Astrocyte of the hippocampus (primary cell): ENCODE results near the gene SH3BP2.

Source experiments
- DNase-seq: peaks from one replicate; pipeline ENCODE4 v3.0.0; 2011; ENCODE audit warnings: low read depth, low spot score

SH3BP2 gene, protein sequence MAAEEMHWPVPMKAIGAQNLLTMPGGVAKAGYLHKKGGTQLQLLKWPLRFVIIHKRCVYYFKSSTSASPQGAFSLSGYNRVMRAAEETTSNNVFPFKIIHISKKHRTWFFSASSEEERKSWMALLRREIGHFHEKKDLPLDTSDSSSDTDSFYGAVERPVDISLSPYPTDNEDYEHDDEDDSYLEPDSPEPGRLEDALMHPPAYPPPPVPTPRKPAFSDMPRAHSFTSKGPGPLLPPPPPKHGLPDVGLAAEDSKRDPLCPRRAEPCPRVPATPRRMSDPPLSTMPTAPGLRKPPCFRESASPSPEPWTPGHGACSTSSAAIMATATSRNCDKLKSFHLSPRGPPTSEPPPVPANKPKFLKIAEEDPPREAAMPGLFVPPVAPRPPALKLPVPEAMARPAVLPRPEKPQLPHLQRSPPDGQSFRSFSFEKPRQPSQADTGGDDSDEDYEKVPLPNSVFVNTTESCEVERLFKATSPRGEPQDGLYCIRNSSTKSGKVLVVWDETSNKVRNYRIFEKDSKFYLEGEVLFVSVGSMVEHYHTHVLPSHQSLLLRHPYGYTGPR

DNA sequence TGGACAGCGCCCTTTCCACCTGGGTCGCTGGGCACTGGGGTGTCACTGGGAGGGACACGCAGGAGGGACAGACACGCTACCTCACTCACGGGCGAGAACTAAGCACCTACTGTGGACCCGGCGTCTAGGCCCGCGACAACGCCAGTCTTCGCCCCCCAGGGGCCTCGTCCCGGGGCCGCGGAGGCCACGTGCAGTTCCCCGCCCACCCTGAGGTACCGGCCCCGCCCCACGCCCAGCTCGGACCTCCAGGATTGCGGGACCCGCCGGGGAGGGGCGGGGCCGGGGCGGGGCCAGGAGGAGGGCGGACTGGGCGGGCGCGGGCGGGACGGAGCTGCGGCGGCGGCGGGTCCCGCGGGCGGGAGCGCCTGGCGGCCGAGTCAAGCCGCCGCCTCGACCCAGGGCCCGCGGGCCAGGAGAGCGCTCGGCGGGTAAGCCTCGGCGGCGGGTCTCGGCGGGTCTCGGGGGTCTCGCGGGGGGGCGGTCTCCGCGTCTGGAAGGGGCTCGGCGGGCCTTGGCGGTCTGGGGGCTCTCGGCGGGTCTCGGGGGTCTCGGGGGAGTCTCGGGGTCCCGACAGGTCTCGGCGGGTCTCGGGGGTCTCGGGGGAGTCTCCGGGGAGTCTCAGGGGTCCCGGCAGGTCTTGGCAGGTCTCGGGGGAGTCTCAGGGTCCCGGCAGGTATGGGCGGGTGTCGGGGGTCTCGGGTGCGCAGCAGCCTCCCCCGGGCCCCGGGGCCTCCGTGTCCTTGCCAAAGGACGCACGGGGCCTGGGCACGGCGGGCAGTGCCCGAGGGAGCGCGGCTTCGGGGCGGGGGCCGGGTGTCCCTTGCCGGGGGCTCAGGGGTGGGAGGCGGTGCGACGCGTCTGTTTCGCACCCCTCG, at the start of gene SH3BP2:
TSS of gene SH3BP2 (plus strand) at position 375 of the 875 bp plus-strand sequence. CDS start 27,533 bp downstream, outside the sequence.
- peak; percentile 88 for DNase-seq

DNA sequence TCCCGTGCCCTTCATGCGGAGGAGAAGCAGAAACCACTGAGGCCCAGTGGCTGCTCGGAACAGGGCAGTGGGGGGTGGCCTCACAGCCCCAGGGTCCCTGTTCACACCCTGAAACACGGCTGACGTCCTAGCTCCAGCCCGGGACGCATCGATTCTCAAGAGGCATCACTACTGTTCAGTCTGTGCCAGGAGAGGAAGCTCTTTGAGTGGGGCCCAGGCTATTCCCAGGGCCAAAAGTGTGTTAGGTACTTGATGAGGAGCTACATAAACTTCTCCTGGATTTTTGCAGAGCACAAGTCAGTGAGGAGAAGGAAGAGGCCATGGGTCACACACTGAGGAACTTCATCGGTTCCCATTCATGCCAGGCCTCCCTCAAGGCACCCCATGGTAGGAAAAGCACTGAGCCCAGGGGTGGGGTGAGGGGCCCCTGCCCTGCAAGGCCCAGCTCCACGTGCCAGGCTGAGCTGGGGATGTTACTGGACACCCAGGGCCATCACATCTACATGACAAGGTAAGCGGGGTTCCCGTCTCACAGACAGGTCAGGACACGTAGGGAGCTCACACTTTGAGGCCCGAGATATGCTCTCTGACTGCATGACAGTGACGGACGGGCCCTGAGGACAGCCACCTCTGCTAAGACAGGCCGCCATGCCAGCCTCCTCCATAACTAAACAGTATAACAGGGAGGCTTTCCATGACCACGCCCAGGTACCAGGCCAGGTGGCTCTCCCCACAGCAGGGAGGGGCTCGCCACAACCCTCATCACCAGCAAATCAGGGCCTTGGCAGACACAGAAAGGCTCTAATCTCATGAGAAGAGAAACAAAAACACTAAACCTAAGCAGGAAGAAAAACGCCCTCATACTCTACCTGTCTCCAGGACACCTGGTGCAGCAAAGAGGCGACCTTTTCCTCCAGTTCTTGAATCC, 49.1 kb upstream of the SH3BP2 start:
- DNase-seq, result no peak

DNA sequence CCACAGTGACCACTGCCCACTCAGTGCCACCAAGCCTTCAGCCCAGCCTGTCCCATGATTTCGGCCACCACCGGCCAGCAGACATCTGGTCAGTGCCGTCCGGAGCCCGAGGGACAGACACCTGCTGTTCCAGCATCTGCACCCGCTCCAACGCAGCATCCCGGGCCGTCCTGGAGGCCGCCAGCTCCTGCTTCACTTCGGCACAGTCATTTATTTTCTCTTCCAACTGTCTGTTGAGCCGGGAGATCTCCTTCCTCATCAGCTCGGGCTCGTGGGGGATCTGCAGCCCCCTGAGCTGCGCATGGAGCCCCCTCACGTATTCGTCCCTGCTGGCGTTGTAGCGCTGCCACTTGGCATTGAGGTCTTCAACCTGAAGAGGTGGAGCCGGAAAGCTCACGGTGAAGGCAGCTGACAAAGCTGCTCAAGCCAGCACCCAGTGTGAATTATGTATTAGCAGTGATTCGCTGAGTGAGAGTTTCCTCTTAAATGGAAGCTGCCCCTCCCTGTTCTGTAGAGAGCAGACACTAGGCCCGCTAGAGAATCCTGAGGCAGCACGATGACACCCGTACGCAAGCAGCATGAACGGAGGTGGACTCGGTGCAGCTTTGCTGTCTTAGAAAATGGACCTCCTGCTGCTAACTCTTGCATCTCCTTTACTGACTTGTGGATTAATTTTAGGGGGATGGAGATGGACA, 48.2 kb upstream of the SH3BP2 start:
- DNase-seq, result no peak

DNA sequence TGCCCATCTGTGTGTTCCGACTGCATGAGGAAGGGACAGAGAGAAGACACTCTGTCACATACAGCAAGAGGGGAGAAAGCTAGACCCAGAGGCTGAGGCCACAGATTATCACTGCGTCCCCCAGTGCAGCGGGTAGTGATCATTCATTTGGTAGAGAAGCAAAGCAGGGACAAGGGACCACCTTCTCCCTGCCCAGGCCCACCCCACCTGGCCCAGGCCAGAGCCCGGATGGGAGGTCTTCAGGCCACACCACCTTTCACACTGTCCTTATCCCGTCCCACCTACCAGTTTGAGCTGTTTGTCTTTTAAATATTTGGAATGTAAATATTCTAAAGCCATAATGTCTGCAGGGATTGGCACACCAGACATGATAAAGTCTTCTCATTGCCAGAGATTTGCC, 47.4 kb upstream of the SH3BP2 start:
- DNase-seq, result no peak

DNA sequence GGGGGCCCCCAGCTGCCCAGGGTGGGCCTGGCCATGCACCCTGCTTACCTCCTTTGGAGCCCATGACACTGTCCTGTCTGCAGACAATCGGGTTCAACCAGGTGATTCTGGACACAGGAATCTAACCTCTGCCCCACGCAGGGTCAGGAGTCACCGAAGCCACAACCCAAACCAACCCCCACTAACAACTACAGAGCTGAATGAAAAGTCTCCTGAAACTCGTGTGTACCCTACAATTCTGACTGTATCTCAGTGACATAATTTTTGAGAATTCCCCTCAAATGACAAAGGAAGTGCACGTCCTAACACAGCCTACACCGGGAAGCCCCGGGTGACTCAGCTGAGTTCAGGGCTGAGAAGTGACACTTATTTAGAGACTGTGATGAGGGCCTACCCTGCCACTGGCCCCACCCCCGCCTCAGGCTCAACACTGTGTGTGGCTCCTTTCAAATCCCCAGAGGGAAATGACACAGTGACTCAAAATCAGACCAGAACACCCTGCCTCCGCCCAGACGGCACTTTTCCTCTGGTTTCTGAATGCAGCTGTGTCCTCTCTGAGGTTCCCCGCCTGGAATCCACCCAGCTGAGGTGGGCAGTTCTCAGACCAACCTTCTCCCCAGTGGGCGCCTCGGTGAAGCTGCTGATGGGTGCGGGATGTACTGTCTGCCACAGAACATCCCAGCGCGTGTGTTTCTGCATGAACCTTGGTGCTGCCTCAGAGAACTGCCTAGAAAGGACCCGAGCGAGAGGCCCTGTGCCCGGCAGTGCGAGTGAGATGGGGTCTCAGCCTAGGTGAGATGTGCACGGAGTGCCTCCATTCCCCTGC, 46.7 kb upstream of the SH3BP2 start:
- DNase-seq, result peak; percentile 75

DNA sequence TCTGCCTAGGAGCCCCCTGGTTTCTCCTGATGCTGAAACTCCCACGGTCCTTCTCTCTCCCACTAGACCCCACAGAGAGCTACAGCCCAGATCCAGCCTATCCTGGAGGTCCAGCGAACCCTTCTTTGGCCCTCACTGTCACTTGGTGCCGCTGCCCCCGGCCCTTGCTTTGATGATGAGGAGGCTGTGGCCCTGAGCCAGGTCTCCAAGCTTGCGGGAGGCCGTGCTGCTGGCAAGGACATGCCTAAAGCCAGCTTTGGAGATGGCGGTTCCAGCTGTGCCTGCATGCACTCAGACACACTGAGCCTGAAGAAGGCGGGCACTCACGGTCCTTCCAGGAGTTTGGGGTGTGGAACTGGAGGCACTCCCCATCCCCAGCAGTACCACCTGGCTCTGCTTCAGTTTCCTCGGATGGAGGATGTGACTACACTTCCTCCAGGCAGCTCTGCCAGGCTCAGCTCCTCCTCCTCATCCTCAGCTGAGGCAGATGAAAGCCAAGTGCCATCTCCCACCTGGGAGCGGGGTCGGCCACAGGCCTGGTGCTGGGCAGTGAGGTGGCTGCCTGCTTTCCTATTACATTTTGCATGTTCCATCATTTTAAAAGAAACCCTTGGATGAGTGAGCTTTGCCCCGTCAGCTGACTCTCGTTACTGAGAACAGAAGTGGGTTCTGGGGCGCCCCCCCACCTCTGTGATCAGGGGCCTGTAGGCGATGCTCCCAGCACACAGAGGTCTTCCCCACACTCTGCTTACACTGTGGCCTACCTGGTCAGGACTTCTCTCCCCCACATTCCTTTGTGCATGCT, 45.8 kb upstream of the SH3BP2 start:
- no peak for DNase-seq

DNA sequence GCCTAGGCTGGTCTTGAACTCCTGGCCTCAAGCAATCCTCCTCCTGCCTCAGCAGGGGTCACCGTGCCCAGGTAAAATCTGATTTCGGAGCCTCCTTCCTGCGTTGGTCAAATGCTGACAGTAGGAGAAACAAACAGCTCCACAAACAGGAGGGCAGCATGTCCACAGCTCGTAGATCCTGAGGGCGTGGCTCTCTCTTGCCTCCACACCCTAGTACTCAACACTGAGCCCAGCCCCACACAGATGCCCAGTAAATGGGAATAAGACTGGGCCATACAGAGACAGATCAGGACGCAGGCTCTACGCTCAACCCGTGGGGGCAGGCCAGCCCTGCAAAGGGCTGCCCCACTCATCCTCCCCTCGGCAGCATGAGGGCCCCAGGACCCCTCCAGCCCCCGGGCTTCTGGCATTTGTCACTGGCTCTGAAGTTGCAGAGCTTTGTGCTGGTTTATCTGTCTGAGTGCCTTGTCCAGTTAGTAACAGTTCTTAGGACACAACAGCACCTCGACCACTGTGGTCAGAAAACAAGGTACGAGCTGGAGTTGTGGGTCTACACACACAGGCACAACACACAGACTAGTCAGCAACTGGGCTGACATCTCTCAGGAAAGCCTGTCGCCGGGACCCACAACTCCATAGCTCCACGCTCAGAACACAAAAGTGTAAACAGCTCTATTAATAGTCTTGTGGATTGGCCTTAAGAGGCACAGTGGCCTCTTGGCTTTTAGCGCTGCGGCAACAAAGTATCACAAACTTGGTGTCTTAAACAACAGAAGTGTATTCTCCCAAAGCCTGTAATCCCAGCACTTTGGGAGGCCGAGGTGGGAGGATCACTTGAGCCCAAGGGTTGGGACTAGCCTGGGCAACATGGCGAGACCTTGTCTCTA, 41.9 kb upstream of the SH3BP2 start:
- DNase-seq, result no peak

DNA sequence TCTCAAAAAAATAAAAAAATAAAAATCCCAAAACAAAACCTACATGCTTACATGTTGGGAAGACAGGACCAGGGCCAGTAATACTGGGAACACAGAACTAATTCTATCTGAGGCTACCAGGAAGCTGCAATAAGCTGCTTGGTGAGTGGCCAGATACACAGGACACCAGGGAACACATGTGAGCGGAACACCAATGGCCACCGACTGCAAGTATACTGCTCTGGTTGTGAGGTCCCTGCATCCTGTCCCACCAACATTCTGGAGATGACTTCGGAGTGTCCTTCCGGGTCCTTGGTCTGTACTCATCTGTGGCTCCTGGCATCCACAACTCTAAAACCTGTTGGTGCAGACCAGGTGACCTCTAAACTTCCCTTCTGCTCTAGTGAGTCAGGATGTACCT, 39.4 kb upstream of the SH3BP2 start:
- DNase-seq, result no peak

DNA sequence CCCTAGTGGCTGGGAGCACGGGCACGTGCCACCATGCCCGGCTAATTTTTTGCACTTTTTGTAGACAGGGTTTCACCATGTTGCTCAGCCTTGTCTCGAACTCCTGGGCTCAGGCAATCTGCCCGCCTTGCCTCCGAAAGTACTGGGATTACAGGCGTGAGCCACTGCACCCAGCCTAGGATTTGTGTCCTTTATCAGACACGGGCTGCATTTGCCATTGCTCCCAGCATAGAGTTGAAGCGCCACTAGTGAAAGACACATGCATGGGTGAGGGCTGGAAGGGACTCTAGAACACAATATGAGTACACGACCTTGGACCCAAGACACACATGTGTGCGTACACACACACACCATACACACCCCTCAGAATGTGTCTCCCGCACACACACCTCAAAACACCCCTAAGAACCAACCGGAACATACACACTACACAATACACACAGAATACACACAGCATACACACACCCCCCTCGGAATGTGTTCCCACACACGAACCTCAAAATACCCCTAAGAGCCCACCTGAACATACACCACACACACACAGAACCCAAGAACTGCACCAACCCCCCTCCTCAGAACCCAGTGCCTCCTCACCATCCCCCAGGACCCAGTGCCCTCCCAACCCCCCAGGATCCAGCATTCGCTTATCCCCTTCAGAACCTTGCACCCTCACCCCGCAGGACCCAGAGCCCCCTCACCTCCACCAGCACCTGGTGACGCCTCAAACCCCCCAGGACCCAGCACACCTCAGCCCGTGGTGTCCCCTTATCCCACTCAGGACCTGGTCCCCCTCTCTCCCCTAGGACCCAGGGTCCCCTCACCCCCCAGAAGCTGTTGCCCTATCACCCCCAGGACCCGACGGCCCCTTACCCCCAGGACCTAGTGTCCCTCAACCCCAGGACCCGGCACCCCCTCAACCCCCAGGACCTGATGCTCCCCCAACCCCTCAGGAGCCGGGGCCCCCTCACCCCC, 37.8 kb upstream of the SH3BP2 start:
- DNase-seq, result no peak

DNA sequence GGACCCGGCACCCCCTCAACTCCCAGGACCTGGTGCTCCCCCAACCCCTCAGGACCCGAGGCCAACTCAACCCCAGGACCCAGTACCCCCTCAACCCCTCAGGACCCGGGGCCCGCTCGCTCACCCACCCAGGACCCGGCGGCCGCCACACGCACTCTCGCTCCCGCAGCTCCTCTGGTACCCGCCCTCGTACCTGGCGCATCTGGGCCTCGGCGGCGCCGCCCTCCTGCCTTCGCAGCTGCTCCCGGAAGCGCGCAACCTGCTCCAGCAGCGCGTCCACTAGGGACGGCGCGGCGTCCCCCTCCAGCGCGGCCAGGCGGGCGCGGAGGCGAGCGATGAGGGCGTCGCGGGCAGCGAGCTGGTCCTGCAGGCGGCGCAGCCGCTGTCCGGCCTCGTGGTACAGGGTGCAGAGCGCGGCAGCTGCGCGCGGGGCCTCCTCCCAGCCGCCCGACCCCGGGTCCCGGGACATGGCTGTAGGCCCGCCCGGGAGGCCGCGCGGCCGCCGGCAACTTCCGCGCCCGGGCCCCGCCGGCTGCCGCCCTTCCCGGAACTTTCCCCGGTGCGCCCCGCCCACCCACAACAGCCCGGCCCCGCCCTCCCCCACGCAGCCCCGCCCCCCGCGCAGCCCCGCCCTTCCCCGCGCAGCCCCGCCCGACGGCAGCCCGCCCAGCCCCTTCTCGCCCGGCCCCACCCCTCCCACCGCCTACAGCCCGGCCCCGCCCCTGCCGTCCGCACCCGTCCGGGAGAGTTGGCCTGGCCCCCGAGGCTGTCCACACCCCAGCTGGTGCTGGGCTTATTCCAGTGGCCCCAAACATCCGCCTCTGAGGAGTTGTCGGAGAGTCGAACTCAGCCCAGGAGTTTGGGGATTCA, 36.8 kb upstream of the SH3BP2 start, which contains the start of gene TNIP2:
TSS of gene TNIP2 (minus strand) at position 516 of the 870 bp plus-strand sequence. CDS start at position 469, 47 bp downstream.
- DNase-seq, result peak; percentile 91

DNA sequence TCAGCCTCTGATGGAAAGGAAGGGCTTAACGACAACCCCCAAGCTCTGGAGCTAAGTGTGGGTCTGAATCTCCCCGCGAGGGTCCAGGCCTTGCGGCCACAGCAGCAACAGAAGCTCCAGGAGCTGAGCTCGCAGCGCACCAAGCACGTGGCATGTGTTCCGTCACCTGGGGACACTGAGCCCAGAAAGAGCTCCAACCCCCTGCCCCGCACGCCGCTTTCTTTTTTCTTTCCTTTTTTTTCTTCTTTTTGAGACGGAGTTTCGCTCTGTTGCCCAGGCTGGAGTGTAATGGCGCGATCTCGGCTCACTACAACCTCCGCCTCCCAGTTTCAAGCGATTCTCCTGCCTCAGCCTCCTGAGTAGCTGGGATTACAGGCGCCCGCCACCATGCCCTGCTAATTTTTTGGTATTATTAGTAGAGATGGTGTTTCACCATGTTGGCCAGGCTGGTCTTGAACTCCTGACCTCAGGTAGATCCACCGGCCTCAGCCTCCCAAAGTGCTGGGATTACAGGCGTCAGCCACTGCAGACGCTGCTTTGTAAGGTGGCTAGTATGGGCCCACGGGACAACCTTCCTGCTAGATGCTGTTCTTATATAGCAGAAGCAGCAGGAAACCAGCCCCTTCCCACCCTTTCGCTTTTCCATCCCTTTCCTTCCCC, 36.1 kb upstream of the SH3BP2 start:
- no peak for DNase-seq

DNA sequence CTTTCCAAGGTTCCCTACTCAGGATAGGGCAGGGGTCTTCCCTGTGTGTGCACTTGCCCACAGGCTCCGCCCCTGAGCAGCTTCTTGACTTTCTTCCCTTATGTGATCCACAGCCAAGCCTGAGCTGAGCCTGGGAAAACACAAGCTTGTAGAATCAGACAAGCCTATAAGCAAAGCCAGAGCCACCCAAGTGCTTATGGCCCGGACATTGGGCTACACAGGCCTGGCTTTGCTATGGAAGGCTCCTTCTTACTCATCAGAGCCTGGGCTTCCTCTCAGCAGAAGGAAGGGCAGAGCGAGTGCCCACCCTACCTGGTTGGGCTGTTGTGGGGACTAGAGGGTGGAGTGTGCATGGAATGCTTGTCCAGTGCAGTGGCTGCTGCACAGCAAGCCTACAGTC, 35.5 kb upstream of the SH3BP2 start:
- DNase-seq, result no peak

DNA sequence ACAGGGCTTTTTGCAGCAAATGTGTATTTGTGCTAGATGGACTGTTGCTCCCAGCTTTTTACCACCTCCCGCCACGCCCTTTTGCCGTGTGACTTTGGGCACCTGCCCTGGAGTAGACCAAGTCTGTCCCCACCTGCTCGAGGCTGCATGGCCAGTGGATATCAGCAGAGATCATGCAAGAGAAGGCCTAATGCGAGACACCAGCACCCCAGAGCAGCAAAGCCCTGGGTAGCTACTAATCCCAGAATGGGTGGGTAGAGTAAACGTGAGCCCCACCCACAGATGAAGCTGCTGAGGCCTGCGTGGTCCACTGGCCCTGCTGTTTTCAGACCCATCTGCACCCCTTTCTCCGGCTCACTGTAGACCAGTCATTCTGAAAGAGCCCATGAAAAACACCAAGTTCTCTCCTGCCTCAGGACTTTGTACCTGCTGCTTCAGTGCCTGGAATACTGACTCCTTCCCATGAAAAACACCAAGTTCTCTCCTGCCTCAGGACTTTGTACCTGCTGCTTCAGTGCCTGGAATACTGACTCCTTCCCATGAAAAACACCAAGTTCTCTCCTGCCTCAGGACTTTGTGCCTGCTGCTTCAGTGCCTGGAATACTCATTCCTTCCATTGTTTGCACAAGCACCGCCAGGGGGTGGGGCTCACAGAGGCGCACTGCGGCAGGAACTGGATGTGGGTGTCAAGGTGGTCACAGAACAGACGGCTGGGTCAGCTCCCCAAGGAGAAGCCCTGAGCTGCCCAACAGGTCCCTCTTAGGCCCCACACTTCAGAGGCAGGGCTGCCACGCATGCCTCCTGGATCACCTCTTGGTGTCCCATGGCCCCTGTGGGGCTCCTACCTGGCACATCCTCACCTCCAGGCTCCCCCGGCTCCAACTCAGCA, 31.6 kb upstream of the SH3BP2 start:
- DNase-seq, result no peak

DNA sequence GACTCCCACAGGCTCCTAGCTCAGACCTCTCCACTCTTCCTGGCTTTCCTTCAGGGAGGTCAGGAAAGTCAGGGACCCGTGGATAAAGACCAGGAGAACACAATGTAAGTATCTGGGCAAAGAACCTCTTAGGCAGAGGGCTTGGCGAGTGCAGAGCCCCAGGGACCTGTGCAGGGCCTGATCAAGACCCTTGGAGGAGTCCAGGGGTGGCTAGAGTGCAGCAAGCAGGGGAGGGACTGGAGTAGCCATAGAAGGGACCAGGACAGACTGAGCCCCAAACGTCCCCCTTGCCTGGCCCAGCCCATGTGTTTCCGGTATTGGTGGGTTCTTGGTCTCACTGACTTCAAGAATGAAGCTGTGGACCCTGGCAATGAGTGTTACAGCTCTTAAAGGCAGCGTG, 30.8 kb upstream of the SH3BP2 start:
- no peak for DNase-seq
